Lung (tissue), 12 donors: Measurements from ENCODE around the gene GLOD5. TPM values are rescaled to one million over a fixed set of nuclear protein-coding genes. Genes with fewer than 3 reads are reported as not detected.

ENCODE experiments used
- ATAC-seq: fragments of 200-7000 bp; cut with Tn5 transposase; one replicate; pipeline ENCODE4 v1.9.1; 2020; ENCODE audit warnings: moderate number of reproducible peaks; ENCODE audit not compliant: insufficient read depth, low FRiP score
- DNase-seq, 3 donors: peaks; one replicate each; pipeline ENCODE4 v3.0.0-alpha.2; 2013 to 2017
- H3K27ac ChIP-seq, 2 donors: one replicate each; pipeline ENCODE4 v1.5.1; 2013; ENCODE audit warnings: mild to moderate bottlenecking in 2 of 2, moderate library complexity in 2 of 2, control low read depth in 1 of 2, inconsistent platforms in 1 of 2, low read depth in 1 of 2, low read length in 1 of 2
- H3K27me3 ChIP-seq, 3 donors: one replicate each; pipeline ENCODE4 v1.5.1; 2013; ENCODE audit warnings: low read length in 2 of 3; ENCODE audit not compliant: control insufficient read depth in 3 of 3, insufficient read depth in 3 of 3
- H3K36me3 ChIP-seq, 4 donors: one replicate each; pipeline ENCODE4 v1.5.1; 2013; ENCODE audit warnings: low read length in 4 of 4, mild to moderate bottlenecking in 1 of 4, moderate library complexity in 1 of 4; ENCODE audit not compliant: control insufficient read depth in 4 of 4, insufficient read depth in 4 of 4
- H3K4me1 ChIP-seq, 5 donors: one replicate each; pipeline ENCODE4 v1.5.1; 2013; ENCODE audit warnings: low read length in 5 of 5, mild to moderate bottlenecking in 2 of 5, moderate library complexity in 1 of 5; ENCODE audit not compliant: control insufficient read depth in 5 of 5, insufficient read depth in 5 of 5
- H3K4me3 ChIP-seq: one replicate; pipeline ENCODE4 v1.5.1; 2013; ENCODE audit warnings: mild to moderate bottlenecking, control low read depth, moderate library complexity
- H3K9ac ChIP-seq, 2 donors: one replicate each; pipeline ENCODE4 v1.5.1; 2013; ENCODE audit warnings: low read length in 2 of 2, control low read depth in 1 of 2; ENCODE audit not compliant: insufficient read depth in 1 of 2
- H3K9me3 ChIP-seq, 4 donors: one replicate each; pipeline ENCODE4 v1.5.1; 2013; ENCODE audit warnings: low read length in 3 of 4, mild to moderate bottlenecking in 1 of 4, moderate library complexity in 1 of 4; ENCODE audit not compliant: control insufficient read depth in 4 of 4, insufficient read depth in 3 of 4
- CTCF ChIP-seq: IDR thresholded peaks from 2 replicates; pipeline ENCODE4 v1.5.1; 2012; ENCODE audit warnings: mild to moderate bottlenecking; ENCODE audit errors: control extremely low read depth, extremely low read depth
- WGBS, 2 donors: extraction: QIAGEN DNeasy Blood & Tissue Kit; methylation state at CpG; one replicate each; pipeline ENCODE4 v1.1.7; 2013; 5-methylcytosine and 5-hydroxymethylcytosine counted together
- polyA plus RNA-seq, 2 donors: library from polyadenylated mRNA; stranded (reverse); fragments of 200-250 nt; gene quantifications; one replicate each; pipeline ENCODE4 v1.2.1, GENCODE V29; 2013
- total RNA-seq, 2 donors: library from RNA; depleted of rRNA in 1 of 2; stranded (reverse); fragments of >200 nt in 1 of 2; gene quantifications; one replicate each; pipeline ENCODE4 v1.2.1, GENCODE V29; 2014 to 2021
- donor health status: control.
- donor health status: control.
- donor health status: Bipolar disorder and iron deficiency.
- donor health status: healthy.
- donor health status: DM: yes; HTN: yes; CAD: no.

The GLOD5 gene
- total and polyA plus RNA-seq, 4 donors: 1.6 to 5.1 (median 1.8) TPM

GRCh38 chrX:48749182-48749581 lies 12.4 kb upstream of the GLOD5 start:
- Histone ChIP-seq H3K4me1 (no peaks in the 10 kb centered on the region), H3K36me3 (no peaks in the 10 kb centered on the region), H3K27me3 (peaks cover 0 to 3% (median 0%) of the 10 kb centered on the region in 3 donors), H3K9me3 (no peaks in the 10 kb centered on the region), H3K9ac (no peak overlapping the region), H3K4me3 (no peak overlapping the region), H3K27ac (no peak overlapping the region)
- 88 to 91% methylated on average over 5 of the region's 5 CpGs for WGBS, 2 donors
- DNase-seq: no peak
- ATAC-seq: no peak
- TF ChIP-seq CTCF: no peak

- no peak overlapping the region for H3K27ac ChIP-seq
- 65 to 81% methylated on average over 3 of the region's 3 CpGs for WGBS, 2 donors
- H3K4me3 ChIP-seq: no peak overlapping the region
- no peaks in the 10 kb centered on the region for H3K27me3 ChIP-seq
- no peaks in the 10 kb centered on the region for H3K36me3 ChIP-seq
- H3K9me3 ChIP-seq: no peaks in the 10 kb centered on the region
- no peaks in the 10 kb centered on the region for H3K4me1 ChIP-seq
- ATAC-seq (no peak), DNase-seq (no peak)
- H3K9ac ChIP-seq: no peak overlapping the region
- TF ChIP-seq CTCF: no peak
Measured at GRCh38 chrX:48751343-48751742, 10.2 kb upstream of the GLOD5 start.

GRCh38 chrX:48752498-48752897 lies 9.0 kb upstream of the GLOD5 start:
- Histone ChIP-seq H3K4me1 (no peaks in the 10 kb centered on the region), H3K4me3 (no peak overlapping the region), H3K36me3 (no peaks in the 10 kb centered on the region), H3K27me3 (no peaks in the 10 kb centered on the region), H3K9me3 (no peaks in the 10 kb centered on the region), H3K27ac (no peak overlapping the region), H3K9ac (no peak overlapping the region)
- TF ChIP-seq CTCF: no peak
- ATAC-seq: no peak
- WGBS, 2 donors: 58 to 66% methylated on average over 7 of the region's 7 CpGs
- no peak for DNase-seq

- Histone ChIP-seq H3K27me3 (no peaks in the 10 kb centered on the region), H3K36me3 (no peaks in the 10 kb centered on the region), H3K27ac (no peak overlapping the region), H3K4me3 (no peak overlapping the region), H3K4me1 (no peaks in the 10 kb centered on the region), H3K9me3 (no peaks in the 10 kb centered on the region), H3K9ac (no peak overlapping the region)
- TF ChIP-seq CTCF: no peak
- ATAC-seq (no peak), DNase-seq (no peak)
- WGBS, 2 donors: 74 to 80% methylated on average over 8 of the region's 8 CpGs
Measured at GRCh38 chrX:48753708-48754228, 7.8 kb upstream of the GLOD5 start.
